ENCODE measurements around the gene SCN10A.

DNA sequence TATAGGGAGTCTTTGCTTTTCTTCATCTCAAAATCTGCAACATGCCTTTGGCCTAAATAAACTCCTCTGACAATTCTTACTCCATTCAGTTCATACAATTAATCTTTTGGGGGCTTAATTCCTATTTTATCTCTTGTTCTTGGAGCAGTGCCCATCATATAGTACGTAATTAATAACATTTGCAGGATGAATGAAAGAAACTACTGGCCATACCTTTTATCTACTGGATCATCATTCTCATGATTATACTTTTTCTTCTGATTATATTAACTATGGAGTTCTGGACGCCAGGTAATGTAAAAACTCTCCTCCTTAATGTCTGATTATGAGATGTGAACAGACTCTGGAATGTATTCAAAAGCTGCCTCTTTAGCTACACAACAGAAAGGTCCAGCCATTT lies 120.0 kb downstream of the SCN10A start:
- TF ChIP-seq POLR2AphosphoS5 (IDR thresholded peaks at IDR 0.05; ENCODE audit: borderline replicate concordance, low read depth, low read length), result no peak
- no peak for TF ChIP-seq EZH2 (IDR thresholded peaks at IDR 0.05)
- TF ChIP-seq FOXP2 (optimal IDR thresholded peaks at IDR 0.05; ENCODE audit: control extremely low read depth, extremely low read length, insufficient read depth), result no peak

All from SK-N-MC (cell line).